Testis (tissue), 3 donors: ENCODE results near the gene NFKBIE. TPM values are rescaled to one million over a fixed set of nuclear protein-coding genes. Genes with fewer than 3 reads are reported as not detected.
A peak's percentile ranks its signal among the peaks of the same experiment; 100 is the strongest.

Experiments used
- DNase-seq: peaks from one replicate; pipeline ENCODE4 v3.0.0-alpha.2; 2019
- H3K27ac ChIP-seq, 2 donors: fragments of 200-600 bp; sonication (generic); one replicate each; pipeline ENCODE4 v1.5.1; 2019
- H3K27me3 ChIP-seq: fragments of 200-600 bp; sonication (generic); one replicate; pipeline ENCODE4 v1.5.1; 2019
- H3K36me3 ChIP-seq: fragments of 200-600 bp; sonication (generic); one replicate; pipeline ENCODE4 v1.5.1; 2017; ENCODE audit warnings: low read depth; ENCODE audit errors: missing control alignments
- H3K4me1 ChIP-seq: fragments of 200-600 bp; sonication (generic); one replicate; pipeline ENCODE4 v1.5.1; 2019
- H3K4me3 ChIP-seq, 2 donors: fragments of 200-600 bp; sonication (generic); one replicate each; pipeline ENCODE4 v1.5.1; 2017 to 2019
- H3K9me3 ChIP-seq: fragments of 200-600 bp; sonication (generic); one replicate; pipeline ENCODE4 v1.5.1; 2017
- CTCF ChIP-seq, 3 experiments: fragments of 450-650 bp in 2 of 3; fragments of 200-600 bp in 1 of 3; sonication (generic) in 1 of 3; IDR thresholded peaks; one replicate each; pipeline ENCODE4 v1.5.1; 2016 to 2019; ENCODE audit warnings: antibody characterized with exemption in 3 of 3, mild to moderate bottlenecking in 2 of 3, moderate library complexity in 1 of 3
- POLR2A ChIP-seq: fragments of 450-650 bp; IDR thresholded peaks from one replicate; pipeline ENCODE4 v1.6.1; 2017; ENCODE audit warnings: antibody characterized with exemption, mild to moderate bottlenecking, moderate library complexity
- WGBS, 2 donors: methylation state at CpG; one replicate each; pipeline ENCODE4 v1.1.5; 2018; 5-methylcytosine and 5-hydroxymethylcytosine counted together
- intact Hi-C: fragments of 100-400 bp; cut with DNase I; formaldehyde crosslinking; loops from one replicate; pipeline ENCODE4 v1.15.1; 2023; ENCODE audit warnings: low total_unique reads
- polyA plus RNA-seq: library from polyadenylated mRNA; stranded (reverse); fragments of 350-450 nt; fragmentation: Illumina TruSeq; extraction: RNeasy Lipid Tissue Mini Kit (QIAGEN cat#74804); gene quantifications from one replicate; pipeline ENCODE4 v1.2.3, GENCODE V29; 2014; ENCODE audit warnings: low read depth, low replicate concordance; ENCODE audit not compliant: insufficient read depth
- total RNA-seq, 2 donors: library from RNA; depleted of rRNA; stranded (reverse); fragments of >200 nt; gene quantifications; one replicate each; pipeline ENCODE4 v1.2.3, GENCODE V29; 2016

NFKBIE gene
- total and polyA plus RNA-seq, 3 donors from 2014 or later, result 13.1 to 29.2 (median 18.3) TPM

- Histone ChIP-seq H3K36me3 (no peaks in the 10 kb centered on the region), H3K4me1 (no peaks in the 10 kb centered on the region), H3K9me3 (no peaks in the 10 kb centered on the region), H3K4me3 (no peak overlapping the region), H3K27ac (no peak overlapping the region), H3K27me3 (no peaks in the 10 kb centered on the region)
- intact Hi-C loops, result no loop called here
- 91 to 94% methylated on average over 2 to 5 of the region's 5 CpGs for WGBS, 2 donors
- TF ChIP-seq POLR2A, result no peak
- no peak for DNase-seq
These were observed 39.9 kb upstream of the NFKBIE start for GRCh38 chr6:44305200-44305725.

DNA sequence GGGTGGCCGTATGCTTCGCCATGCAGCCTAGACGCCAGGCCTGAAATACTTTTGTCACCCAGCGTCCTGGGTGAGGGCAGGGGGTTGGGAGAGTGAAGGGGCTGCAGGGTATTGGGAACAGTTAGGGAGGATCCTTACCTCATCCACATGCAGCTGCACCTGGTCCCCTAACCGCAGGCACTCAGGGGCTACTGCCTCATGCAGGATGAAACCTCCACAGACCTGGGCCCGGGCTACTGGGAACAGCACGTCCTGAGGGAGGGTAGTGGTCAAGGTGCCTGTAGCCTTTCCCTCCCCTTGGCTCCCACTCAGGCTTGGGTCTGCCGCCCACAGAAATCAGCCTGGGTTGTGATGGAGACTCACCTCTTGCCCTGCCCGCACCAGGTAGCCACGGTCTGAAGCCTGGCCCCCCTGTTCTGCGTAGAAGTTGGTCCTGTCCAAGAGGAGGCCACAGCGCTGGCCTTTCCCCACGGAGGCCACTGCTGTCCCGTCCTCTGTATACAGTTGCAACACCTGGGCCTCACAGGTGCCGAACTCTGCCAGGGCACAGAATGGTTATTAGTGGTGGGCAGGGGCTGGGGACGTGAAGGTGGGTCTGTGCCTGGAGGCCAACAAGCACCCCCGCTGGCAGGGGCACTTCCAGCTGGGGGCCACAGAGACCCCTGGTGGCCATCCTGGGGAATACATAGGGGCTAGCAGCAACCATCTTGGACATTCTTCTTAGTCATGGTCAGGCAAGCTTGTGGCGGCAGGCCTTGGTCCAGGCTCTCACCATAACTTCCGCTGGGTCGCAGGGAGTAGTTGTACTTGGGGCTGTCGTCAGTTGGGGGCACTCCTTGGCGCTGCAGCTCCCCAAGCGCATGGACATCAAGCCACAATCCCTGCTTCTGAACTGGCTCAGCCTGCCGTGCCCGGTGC is 39.2 kb upstream of the NFKBIE start:
- Histone ChIP-seq H3K36me3 (no peaks in the 10 kb centered on the region), H3K4me3 (no peak overlapping the region), H3K27ac (no peak overlapping the region), H3K9me3 (no peaks in the 10 kb centered on the region), H3K4me1 (no peaks in the 10 kb centered on the region), H3K27me3 (no peaks in the 10 kb centered on the region)
- intact Hi-C loops, result no loop called here
- TF ChIP-seq POLR2A, result no peak
- peak; percentile 62 to 80 (median 68) for TF ChIP-seq CTCF (IDR thresholded peaks at IDR 0.05)
- peak; percentile 39 for DNase-seq
- 84 to 89% methylated on average over 11 to 25 of the region's 25 CpGs for WGBS, 2 donors

DNA sequence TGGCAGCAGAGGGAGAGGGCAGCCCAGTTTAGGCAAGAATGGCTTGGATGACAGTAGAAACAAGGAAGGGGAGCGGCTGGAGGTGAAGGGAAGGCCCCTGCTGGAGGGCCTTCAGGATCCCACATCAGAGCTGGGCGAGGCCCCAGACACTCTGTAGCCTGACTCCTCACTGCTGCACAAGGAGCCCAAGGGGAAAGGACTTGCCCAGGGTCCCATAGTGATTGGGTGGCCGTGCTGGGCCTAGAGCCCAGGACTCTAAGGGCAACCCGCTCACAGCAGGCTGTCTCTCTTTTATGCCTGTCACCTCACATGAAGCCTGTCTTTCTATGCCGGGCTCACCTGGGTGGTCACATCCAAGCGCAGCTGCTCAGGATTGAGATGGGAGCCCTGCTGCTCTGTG is 38.5 kb upstream of the NFKBIE start:
- Histone ChIP-seq H3K27me3 (no peaks in the 10 kb centered on the region), H3K27ac (no peak overlapping the region), H3K36me3 (no peaks in the 10 kb centered on the region), H3K9me3 (no peaks in the 10 kb centered on the region), H3K4me3 (no peak overlapping the region), H3K4me1 (no peaks in the 10 kb centered on the region)
- intact Hi-C loops, result no loop called here
- WGBS, 2 donors, result 100% methylated on average over 6 of the region's 6 CpGs
- DNase-seq, result no peak
- no peak for TF ChIP-seq POLR2A

GRCh38 chr6:44302856-44303255 is 37.5 kb upstream of the NFKBIE start:
- H3K9me3 ChIP-seq, result no peaks in the 10 kb centered on the region
- H3K4me1 ChIP-seq, result peaks cover 2% of the 10 kb centered on the region

DNA sequence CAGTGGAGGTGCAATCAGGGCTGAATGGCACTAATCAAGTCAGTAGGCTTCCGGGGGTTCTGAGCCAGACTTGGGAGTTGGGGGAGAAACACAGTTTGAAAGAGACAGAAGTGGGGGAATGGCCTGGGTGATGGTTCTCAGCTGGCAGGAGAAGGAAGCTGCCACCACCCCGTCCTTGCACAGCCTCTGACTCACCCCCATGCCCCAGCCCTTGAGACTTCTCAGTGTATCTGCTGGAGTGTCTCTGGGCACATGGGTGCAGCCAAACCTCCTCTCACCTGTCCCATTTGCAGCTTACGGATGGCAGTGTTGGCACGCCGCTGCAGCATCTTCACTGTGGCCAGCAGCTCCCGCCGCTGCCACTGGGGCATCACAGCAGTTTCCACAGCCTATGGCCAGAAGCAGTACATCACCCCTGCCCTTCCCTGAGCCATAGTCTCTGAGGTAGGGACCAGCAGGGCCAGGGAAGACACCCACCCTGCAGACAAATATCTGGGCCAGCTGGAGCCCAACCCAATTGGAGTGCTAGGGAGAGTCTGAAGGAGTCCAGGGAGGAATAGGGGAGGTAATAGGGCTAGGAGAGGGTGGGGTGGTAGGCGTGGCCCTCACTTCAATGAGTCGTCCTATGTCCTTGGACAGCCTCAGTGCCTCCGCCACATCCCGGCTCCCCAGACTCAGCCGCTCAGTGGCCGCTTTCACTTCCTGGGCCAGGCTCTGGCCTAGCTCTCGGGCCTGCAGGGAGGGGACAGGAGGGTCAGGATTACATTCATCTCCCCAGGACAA is 36.6 kb upstream of the NFKBIE start:
- intact Hi-C loops, result no loop called here
- no peak for TF ChIP-seq CTCF (IDR thresholded peaks at IDR 0.05)
- TF ChIP-seq POLR2A, result no peak
- peaks cover 7% of the 10 kb centered on the region for H3K4me1 ChIP-seq
- no peaks in the 10 kb centered on the region for H3K36me3 ChIP-seq
- no peak for DNase-seq
- no peaks in the 10 kb centered on the region for H3K9me3 ChIP-seq
- 84 to 90% methylated on average over 7 to 14 of the region's 14 CpGs for WGBS, 2 donors
- H3K4me3 ChIP-seq, result no peak overlapping the region
- H3K27me3 ChIP-seq, result no peaks in the 10 kb centered on the region
- no peak overlapping the region for H3K27ac ChIP-seq

More at GRCh38 chr6:44302856-44303255, 37.5 kb upstream of the NFKBIE start:
- H3K36me3 ChIP-seq, result no peaks in the 10 kb centered on the region
- DNase-seq, result no peak
- 91 to 95% methylated on average over 4 to 12 of the region's 12 CpGs for WGBS, 2 donors
- no peak for TF ChIP-seq POLR2A
- no peak for TF ChIP-seq CTCF (IDR thresholded peaks at IDR 0.05)
- no peak overlapping the region for H3K27ac ChIP-seq
- H3K4me3 ChIP-seq, result no peak overlapping the region
- intact Hi-C loops, result no loop called here
- no peaks in the 10 kb centered on the region for H3K27me3 ChIP-seq
